Hematopoietic multipotent progenitor cell treated with erythropoietin and hydrocortisone succinate and interleukin-3 and kit ligand, for 6 days (in vitro differentiated cells): ENCODE data around the gene KIF7.

Experiments
- DNase-seq: peaks from one replicate; pipeline ENCODE4 v3.0.0-alpha.2; 2015

Gene KIF7

DNA sequence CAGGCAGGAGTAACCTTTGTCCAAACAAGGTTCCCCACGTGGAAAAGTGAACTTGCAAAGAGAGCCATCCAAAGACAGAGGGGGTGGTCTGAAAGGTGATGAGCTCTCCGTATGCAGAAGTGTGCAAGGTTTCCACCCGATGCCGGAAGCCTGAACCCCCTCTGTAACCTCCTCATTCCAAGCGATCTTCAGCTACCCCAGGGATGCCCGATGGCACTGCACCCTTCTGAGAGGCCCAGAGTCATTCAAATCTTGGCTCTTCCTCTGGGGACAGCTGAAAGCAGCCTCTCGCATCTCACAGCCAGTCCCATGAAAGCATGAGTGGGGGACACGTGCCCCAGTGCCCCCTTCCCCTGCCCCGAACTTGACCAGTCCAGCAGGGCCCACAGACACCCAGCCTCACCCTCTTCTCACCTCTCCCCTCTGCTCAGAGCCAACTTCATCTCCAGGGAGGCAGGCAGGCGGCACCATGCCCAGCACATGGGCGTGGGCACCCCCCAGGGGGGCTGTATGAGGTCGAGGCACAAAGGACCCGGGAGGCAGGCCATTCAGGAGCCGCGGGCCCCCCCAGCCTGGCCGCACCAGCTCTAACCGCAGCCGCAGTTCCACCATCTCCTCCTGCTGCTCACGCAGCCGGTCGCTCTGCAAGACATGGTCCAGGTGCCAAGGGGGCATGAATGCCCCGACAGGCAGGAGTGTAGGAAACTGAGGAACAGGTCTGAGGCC lies 8.7 kb downstream of the KIF7 start:
- DNase-seq, result no peak

DNA sequence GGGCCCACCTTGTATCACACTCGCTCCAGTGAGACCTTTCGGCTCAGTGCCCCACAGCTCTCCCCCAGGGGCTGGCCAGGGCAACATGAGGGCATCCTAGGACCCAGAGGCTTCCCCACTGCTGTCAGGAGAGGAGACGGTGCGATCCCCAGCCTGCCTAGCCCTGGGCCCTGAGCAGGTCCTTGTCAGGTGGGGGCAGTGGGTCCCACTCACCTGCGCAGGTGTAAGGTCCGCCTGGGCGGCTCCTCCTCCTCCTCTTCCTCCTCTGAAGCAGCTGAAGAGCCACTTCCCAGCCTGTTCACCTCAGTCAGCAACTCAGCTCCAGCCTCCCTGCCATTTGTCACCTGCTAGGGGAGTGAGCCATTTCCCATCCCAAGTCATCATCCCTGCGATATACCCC lies 9.6 kb downstream of the KIF7 start:
- DNase-seq, result no peak

DNA sequence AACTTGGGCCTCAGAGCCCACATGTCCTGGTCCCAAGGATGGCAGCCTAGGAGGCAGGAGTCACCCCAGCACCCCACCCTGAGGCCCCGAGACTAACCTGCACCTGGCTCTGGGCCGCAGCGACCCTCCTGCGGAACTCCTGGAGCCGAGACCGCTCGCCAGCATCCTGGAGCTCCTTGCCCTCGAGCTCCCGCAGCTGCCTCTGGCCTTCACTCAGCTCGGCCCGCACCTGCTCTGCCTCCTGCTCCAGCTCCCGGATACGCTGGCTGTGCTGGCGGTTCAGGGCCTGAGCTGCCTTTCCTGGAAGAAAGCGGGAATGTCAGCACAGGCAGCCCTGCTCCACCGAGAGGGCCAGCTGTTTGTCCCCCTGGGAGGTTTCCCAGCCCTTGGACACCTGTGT lies 13.2 kb downstream of the KIF7 start:
- no peak for DNase-seq

DNA sequence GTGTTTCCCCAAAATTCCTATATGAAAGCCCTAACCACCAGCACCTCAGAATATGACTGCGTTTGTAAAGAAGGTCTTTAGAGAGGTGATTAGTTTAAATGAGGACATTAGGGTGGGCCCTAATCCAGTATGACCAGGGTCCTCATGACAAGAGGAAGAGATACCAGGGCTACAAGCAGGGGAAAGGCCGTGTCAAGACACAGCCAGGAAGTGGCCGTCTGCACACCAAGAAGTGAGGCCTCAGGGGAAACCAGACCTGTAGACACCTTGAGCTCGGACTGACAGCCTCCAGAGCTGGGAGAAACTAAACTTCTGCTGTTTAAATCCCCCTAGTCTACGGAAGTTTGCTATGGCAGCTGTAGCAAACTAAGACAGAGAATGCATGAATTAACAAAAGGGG lies 14.2 kb downstream of the KIF7 start:
- DNase-seq, result no peak

DNA sequence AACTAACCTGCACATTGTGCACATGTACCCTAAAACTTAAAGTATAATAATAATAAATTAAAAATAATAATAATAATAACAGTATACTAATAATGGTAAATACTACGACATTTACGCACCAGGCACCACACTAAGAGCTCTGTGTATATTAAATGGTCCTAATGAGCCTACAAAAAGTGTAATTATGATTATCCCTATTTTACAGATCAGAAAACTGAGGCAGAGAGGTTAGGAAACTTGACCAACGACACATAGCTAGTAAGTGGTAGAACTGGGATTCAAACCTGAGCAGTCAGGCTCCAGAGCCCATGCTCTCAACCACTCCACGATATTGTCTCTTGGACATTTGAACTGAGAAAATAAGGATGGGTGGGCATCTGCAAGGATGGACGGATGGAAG lies 15.0 kb downstream of the KIF7 start:
- no peak for DNase-seq

DNA sequence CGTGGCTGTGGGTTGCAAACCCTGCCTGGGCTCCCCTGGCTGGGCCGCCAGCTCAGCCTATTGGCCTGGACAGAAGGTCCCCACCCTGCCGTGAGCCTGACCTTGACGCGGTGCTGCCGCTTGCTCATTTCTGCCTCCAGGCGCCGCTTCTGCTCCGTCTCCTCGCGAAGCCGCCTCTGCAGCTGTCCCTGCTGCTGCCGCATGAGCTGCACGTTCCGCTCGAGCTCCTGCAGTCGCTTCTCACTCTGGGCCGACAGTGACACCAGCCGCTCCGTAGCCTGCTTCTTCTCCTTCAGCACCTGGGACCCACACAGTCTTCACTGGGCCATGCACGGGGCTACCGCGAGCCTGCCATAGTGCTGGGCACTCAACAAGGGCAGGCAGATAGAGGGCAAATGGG lies 21.7 kb downstream of the KIF7 start:
- no peak for DNase-seq

DNA sequence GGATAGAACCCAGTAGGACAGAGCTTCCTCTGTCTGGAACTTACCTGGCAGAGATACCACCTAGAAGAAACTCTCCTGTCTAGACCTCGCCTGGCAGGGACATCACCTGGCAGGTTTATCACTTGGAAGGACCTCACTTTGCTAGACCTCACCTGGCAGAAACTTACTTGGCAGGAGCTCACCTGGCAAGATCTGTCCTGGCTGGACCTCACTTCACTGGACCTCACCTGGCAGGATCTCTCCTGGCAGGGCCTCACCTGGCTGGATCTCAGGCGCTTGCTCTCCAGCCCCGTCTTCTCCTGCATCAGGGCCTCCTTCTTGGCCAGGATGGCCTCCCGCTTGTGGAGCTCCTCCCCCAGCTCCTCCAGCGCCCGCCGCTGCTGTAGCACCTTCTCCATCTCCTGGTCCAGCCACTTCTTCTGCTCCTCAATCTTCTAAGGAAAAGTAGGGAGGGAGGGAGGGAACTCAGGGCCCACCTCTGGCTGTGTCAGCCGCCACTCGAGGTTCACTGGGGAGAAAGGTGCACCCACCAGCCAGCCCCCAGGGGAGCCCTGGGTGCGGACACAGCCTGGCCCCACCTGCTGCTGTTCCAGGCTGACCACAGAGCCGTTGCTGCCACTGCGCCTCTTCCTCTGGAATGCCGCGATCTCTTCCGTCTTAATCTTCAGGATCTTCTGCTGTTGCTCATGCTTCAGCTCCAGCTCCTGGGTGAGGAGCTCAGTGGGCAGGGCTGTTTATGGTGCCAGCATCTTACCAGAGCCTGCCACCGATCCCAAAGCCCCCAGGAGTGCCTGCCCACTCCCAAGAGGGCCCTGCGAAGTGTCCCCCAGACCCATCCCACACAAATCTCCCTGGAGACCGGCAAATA lies 22.5 kb downstream of the KIF7 start:
- DNase-seq, result no peak

DNA sequence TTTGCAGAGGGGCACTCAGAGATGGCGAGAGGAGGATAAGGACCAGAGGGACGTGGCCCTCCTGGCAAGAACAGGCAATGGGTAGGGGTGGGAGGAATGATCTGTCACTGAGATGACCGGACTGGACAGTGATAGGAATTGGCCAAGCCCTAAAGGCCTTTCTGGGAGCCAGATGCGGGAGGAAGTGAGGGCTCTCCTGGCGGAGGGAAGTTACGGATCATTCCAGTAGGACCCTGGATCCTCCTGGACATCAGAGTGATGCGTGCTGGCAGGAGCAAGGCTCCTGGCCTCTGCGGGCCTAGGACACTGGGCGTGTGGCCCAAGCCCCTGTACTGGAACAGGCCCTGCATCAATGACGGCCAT lies 23.4 kb downstream of the KIF7 start:
- DNase-seq, result no peak

DNA sequence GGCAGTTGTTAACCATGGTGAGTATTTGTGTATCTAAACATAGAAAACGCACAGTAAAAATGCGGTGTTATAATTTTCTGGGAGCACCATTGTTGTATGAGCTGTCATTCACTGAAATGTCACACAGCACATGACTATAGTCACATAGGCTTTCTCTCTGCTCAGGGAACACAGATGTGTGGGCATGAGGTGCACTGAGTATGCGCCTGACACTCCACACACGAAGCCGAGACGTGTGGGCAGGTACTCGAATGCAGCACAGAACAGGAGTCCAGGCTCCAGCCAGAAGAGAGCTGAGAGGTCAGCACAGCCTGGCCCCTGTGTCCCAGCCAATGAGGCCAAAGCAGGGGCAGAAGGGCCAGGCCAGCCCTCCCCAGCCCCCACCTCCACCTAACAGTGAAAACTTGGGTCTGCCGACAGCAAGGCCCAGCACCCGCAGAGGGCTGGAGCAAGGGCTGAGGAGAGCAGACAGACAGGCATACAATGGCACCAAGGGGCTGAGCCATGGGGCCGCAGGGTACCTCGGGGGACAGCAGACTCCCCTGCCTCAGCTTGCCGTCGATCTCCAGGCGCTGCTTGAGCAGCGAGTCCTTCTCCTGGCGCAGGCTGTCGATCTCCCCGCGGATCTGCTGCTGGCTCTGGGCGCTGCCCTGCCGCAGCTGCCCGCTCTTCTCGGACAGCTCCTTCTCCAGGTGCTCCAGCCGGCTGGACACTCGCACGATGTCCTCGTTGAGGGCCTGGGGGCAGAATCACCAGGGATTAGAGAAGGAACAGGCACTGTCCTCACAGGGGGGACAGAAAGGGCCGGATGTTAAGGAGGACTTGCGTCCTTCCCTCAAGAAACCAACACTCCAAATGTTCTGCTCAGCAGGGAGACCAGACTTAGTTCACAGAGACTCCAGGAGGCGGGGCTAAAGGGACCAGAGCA lies 24.0 kb downstream of the KIF7 start:
- no peak for DNase-seq

DNA sequence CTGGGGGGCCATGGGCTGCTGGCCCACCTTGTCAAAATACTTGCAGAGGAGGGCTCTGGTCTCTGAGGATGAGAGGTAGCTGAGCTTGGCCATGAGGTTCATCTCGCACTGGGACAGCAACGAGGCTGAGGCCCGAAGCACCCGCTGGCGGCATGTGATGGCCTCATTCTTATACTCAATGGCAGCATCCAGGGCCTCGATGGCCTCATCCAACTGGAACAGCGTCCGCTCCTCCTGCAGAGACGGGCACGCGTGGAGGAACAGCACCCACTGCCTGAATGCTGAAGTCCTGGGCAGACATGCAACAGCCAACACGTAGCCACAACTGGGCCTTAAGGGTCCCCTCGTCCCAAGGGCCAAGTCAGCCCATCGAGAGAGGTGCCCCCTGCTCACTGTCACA lies 25.0 kb downstream of the KIF7 start:
- no peak for DNase-seq

DNA sequence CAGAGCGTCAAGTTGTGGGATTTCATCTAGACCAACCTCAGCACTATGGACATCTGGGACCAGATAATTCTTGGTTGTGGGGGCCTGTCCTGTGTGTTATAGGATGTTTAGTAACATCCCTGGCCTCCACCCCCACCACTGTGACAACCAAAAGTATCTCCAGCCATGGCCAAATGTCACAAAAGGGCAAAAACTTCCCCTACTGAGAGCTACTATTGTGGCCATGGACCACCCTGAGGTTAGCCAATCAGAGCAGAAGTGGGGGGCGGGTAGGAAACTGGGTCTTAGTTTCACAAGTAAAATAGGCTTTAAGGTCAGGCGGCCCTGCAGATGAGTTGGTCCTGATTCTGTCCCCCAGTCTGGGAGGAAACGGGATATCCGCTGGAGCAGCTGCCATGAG lies 25.4 kb downstream of the KIF7 start:
- no peak for DNase-seq

DNA sequence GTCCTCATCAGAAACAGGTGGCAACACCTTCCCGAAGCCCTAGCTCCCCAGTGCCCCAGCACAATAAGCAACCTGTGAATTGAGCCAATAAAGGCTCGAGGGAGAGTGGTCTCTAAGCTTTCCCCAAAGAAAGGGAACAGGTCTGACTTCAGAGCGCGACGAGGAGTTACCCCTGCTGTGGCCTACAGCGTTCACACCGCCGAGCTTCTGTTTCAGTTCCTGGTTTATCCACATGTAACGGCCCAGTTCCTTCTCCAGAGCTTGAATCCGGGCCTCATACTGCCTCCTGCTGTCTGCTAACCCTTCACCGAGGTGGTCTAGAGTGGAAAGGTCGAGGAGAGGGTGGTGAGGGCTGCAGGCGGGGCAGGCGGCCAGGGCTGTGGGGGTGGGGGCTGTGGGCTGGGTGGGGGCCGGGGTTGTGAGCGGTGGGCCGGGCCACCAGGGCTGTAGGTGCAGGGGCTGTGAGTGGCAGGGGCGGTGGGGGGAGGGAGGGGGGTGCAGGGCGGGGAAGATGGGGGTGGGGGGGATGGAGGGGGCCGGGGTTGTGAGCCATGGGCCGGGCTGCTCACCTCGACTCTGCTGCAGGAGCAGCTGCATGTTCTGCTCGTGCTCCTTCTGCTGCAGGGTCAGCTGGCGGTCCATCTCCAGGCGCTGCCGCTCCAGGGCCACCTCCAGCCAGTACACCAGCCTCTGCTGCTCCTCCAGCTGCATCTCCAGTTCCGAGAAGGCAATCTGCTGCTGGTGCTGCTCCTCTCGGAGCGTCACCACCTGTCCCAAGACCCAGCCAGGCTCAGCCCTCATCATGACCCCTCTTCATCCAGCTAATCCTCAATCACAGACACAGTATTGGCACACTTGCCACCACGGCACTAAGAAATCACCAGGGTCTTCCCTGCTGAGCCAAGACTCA lies 26.2 kb downstream of the KIF7 start:
- no peak for DNase-seq

DNA sequence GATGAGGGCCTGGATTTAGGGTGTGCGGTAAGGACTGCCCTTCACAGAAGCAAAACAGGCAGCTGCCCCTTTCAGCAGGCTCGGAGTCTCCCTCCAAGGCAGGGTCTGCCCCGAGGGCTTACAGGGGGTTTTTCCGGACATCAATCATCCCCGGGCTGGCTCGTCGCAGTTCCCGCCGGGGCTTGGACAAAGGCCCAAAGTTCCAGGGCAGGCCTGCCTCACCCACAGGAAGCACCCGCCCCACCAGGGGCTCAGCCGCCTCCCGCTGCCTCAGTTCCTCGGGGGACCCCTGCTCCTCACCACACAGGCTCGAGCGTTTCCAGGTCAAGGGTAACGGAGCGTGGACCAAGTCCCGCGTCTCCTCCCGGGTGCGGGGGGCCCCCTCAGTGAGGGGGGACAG lies 27.0 kb downstream of the KIF7 start:
- DNase-seq, result no peak

DNA sequence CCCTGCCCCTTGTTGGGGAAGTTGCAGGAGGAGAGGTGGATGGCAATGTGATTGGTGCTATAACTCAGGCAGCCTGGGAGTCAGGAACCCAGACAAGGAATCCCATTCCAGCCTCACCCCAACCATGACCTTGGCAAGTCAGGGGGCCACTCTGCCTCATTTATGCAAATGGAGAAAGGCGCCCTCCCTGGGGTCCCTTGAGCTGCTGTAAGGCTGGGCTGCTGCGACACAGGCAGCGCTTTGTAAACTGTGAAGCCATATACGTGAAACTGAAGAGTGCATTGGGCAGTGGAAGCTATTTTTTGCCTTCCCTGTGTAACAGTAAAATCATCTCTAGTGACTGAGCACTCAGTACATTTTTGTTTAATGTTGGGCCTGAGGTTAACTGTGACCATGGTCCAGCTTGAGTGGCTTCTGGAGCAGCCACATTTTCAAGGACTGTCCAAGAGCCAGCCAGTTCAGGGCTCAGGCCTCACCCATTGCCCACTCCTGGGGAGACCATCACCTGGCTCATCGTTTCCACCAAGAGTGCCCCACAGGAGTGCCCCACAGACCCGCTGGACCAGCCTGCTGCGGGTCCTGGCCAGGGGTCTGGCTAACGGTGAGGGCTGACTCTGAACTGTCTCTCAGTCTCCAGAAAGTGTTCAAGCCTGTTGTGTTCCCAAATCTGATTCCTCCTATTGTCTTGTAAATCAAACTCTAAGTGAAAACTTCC lies 27.9 kb downstream of the KIF7 start:
- DNase-seq, result no peak

DNA sequence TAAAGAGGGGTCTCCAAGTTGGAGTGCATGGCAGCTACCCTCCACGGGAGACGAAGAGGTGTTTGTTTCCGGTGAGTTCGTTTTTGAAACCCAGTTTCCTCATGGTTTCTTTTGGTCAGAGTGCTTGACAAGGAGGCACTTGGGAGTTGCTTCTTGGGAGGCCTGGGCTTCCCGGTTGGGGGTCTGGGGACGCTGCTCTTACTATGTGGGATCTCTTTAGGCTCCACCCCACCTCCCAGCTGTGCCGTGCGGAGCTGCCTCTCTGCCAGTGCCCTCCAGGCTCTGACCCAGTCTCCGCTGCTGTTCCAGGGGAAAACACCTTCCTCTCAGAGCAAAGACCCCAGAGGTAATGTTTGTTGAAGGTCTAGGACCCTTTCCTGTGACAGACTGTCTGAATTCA lies 29.6 kb downstream of the KIF7 start:
- DNase-seq, result no peak

DNA sequence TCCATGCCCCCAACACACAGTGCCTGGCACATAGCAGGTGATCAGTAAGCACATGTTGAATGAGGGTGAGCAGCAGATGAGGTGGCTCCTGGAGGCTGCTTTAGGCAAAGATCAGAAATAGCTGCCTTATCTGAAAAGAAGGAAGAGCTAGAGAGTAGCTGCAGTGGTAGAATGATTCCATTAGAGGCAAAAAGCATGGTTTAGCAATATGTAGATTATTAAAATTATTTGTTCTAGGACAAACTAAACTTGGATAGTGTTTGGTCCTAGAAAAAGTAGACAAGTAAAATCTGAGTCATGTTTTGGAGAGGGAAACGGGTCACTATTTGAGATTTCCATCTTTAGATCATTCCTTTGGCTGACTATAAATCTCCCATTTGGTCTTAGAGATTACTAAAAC lies 32.1 kb downstream of the KIF7 start:
- no peak for DNase-seq

DNA sequence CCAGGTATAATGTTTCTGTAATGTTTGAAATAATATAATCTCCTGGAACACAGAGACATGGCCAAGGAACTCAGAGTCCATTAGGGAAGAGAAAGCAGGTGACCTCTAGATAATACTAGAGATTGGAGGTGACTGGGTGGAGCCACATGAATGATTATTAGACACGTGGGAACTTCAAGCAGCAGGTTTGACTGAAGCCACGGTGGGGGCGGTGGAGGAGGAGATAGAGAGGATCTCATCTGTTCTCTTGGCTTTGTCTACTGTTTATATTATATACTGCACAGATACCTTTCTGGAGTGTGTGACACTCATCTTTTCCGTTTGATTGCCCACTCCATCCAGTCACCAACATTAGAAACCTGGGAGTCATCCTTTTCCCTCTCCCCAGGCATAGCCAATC lies 33.7 kb downstream of the KIF7 start:
- DNase-seq, result no peak

DNA sequence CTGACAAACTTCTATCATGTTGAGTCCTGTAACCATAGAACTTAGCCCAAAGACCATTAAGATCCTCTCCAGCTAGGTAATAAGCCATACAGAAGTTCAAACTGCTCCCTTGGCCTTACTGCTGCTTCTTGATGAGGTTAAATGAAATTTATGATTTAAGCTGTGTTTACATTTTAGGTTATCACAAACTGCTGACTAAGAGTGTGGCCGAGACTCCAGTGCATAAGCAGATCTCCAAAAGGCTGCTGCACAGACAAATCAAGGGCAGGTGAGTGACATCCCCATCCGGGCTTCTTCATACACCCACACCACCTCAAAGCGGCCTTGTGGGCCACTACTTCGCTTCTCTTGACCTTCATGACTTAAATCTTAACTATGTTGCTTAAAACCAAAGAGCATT lies 39.0 kb downstream of the KIF7 start:
- DNase-seq, result no peak

DNA sequence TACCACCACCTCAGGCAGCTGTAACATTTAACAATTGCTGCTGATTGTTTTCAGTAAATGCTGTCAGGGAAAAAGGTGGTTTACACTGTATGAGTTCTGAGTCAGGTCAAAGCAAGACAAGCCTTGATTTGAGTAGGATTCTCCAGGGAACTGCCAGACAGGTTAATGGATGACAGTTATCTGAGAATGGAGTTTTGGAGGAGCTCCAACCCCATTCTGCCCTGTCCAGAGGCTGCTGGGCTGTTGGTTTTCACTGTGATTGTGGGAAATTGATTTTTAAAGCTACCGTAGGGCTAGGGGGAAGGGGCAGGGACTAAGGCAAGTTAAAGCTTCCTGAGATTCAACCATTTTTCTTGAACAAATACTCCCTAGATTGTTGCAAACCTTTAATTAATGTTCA lies 40.1 kb downstream of the KIF7 start:
- DNase-seq, result no peak

DNA sequence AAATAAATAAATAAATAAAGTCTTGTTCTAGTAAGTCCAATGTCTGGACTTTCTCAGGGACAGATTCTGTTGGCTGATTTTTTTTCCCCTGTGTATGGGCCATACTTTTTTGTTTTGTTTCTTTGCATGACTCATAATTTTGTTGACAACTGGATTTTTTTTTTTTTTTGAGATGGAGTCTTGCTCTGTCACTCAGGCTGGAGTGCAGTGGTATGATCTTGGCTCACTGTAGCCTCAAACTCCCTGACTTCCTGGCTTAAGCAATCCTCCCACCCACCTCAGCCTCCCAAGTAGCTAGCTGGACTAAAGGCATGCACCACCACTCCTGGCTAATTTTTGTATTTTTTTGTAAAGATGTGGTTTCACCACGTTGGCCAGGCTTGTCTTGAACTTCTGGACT lies 41.1 kb downstream of the KIF7 start:
- DNase-seq, result no peak

DNA sequence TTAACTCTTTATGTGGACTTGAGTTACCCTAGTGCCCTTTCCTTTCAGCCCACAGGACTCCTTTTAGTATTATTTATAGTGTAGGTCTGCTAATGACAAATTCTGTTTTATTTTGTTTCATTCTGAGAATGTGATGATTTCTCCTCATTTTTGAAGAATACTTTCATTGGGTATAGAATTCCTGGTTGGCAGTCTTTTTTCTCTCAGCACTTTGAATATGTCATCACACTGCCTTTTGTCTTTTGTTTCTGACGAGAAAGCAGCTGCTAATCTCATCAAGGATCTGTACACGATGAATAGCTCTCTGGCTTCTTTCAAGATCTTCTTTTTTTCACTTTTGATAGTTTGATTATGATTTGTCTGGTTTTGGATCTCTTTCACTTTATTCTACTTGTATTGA lies 42.2 kb downstream of the KIF7 start:
- no peak for DNase-seq

DNA sequence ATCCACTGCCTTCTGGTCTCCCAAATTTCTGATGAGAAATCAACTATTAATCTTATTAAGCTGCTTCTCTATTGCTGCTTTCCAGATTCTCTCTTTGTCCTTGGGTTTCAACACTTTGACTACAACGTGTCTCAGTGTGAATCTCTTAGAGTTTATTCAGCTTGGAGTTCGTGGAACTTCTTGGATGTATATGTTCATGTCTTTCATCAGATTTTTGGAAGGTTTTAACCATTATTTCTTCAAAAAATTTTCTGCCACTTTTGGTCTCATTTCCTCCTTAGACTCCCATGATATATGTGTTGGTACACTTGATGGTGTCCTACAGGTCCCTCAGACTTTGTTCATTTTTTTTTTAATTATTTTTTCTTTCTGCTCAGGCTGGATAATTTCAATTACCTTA lies 44.0 kb downstream of the KIF7 start:
- no peak for DNase-seq
